Upper lobe of right lung (tissue), 1 donor: Measurements from ENCODE around the gene SLC25A2. TPM values are rescaled to one million over a fixed set of nuclear protein-coding genes. Genes with fewer than 3 reads are reported as not detected.

Experiments
- ATAC-seq: fragments of 200-7000 bp; cut with Tn5 transposase; one replicate; pipeline ENCODE4 v1.9.1; 2020; ENCODE audit warnings: mild to moderate bottlenecking, moderate library complexity
- DNase-seq: peaks from one replicate; pipeline ENCODE4 v3.0.0-alpha.2; 2020
- H3K27ac ChIP-seq: fragments of 200-600 bp; one replicate; pipeline ENCODE4 v1.8.0; 2022
- H3K27me3 ChIP-seq: fragments of 200-600 bp; one replicate; pipeline ENCODE4 v1.8.0; 2022; ENCODE audit warnings: mild to moderate bottlenecking
- H3K36me3 ChIP-seq: fragments of 200-600 bp; one replicate; pipeline ENCODE4 v1.8.0; 2022
- H3K4me1 ChIP-seq: fragments of 200-600 bp; one replicate; pipeline ENCODE4 v1.8.0; 2022
- H3K4me3 ChIP-seq: fragments of 200-600 bp; one replicate; pipeline ENCODE4 v1.8.0; 2022; ENCODE audit warnings: mild to moderate bottlenecking
- H3K9me3 ChIP-seq: fragments of 200-600 bp; one replicate; pipeline ENCODE4 v1.8.0; 2022
- intact Hi-C: fragments of 100-400 bp; cut with DNase I; formaldehyde crosslinking; loops from one replicate; pipeline ENCODE4 v1.11.0; 2022
- total RNA-seq: library from RNA; stranded (reverse); fragmentation: NEBNext Ultra II Directional; extraction: Animal tissue kit (Norgen Biotek cat#: 25700); gene quantifications from one replicate; pipeline ENCODE4 v1.2.1, GENCODE V29; 2021
- TF ChIP-seq, protein P1 (sequence below): fragments of 200-600 bp; IDR thresholded peaks from one replicate; pipeline ENCODE4 v1.8.0; 2022; ENCODE audit warnings: antibody characterized with exemption
- donor health status: DM: no; HTN: yes; CAD: no; lungs with severe emphysema.

The SLC25A2 gene
- total RNA-seq, 1 donor from 2014 or later: 0.64 TPM

GRCh38 chr5:141328231-141328630, 24.4 kb upstream of the SLC25A2 start:
- H3K27me3 ChIP-seq: peaks cover 7% of the 10 kb centered on the region
- no peaks in the 10 kb centered on the region for H3K4me1 ChIP-seq
- H3K9me3 ChIP-seq: no peaks in the 10 kb centered on the region
- no peak for DNase-seq
- no peak for ATAC-seq
- intact Hi-C loops: no loop called here
- no peaks in the 10 kb centered on the region for H3K36me3 ChIP-seq
- H3K27ac ChIP-seq: no peak overlapping the region
- TF ChIP-seq, protein P1, sequence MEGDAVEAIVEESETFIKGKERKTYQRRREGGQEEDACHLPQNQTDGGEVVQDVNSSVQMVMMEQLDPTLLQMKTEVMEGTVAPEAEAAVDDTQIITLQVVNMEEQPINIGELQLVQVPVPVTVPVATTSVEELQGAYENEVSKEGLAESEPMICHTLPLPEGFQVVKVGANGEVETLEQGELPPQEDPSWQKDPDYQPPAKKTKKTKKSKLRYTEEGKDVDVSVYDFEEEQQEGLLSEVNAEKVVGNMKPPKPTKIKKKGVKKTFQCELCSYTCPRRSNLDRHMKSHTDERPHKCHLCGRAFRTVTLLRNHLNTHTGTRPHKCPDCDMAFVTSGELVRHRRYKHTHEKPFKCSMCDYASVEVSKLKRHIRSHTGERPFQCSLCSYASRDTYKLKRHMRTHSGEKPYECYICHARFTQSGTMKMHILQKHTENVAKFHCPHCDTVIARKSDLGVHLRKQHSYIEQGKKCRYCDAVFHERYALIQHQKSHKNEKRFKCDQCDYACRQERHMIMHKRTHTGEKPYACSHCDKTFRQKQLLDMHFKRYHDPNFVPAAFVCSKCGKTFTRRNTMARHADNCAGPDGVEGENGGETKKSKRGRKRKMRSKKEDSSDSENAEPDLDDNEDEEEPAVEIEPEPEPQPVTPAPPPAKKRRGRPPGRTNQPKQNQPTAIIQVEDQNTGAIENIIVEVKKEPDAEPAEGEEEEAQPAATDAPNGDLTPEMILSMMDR: no peak
- no peak overlapping the region for H3K4me3 ChIP-seq

- ATAC-seq (peak; percentile 90), DNase-seq (peak; percentile 73)
- TF ChIP-seq, protein P1: peak; percentile 47
- H3K4me3 ChIP-seq: peak overlapping the region; percentile 43
- peaks cover 3% of the 10 kb centered on the region for H3K27me3 ChIP-seq
- H3K27ac ChIP-seq: no peak overlapping the region
- H3K4me1 ChIP-seq: no peaks in the 10 kb centered on the region
- no peaks in the 10 kb centered on the region for H3K36me3 ChIP-seq
- H3K9me3 ChIP-seq: peaks cover 2% of the 10 kb centered on the region
- intact Hi-C loops: no loop called here
These were observed 22.4 kb upstream of the SLC25A2 start for GRCh38 chr5:141326088-141326854.

DNA sequence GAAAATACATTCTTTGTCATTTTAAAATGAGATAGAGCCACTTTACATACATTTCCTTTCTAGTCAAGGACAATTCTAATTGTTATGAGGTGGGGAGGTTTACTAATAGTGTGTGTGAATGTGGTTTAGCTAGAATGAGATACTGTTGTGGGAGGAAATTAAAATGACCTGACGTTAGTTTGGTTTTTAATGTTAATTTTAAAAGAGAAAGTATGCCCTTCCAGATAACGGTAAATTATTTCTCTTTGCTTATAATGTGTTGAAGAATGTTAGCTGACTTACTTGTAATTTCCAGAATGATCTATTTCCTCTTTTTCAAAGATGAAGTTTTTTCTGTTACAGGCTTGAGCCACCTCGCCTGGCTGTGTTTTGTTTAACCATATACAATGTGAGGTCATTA, 18.4 kb upstream of the SLC25A2 start:
- Histone ChIP-seq H3K27ac (no peak overlapping the region), H3K36me3 (no peaks in the 10 kb centered on the region), H3K27me3 (no peaks in the 10 kb centered on the region), H3K4me1 (no peaks in the 10 kb centered on the region), H3K4me3 (no peak overlapping the region), H3K9me3 (peaks cover 30% of the 10 kb centered on the region)
- TF ChIP-seq, protein P1: no peak
- no peak for ATAC-seq
- intact Hi-C loops: no loop called here
- DNase-seq: no peak

- TF ChIP-seq, protein P1: peak; percentile 80
- Histone ChIP-seq H3K36me3 (no peaks in the 10 kb centered on the region), H3K27me3 (no peaks in the 10 kb centered on the region), H3K27ac (peak within 1 kb of the TSS; percentile 96), H3K4me1 (no peaks in the 10 kb centered on the region), H3K9me3 (peaks cover 48% of the 10 kb centered on the region), H3K4me3 (peak within 1 kb of the TSS; percentile 79)
- ATAC-seq (peak; percentile 99), DNase-seq (peak; percentile 97)
- intact Hi-C loops: no loop called here
These were observed 16.6 kb upstream of the SLC25A2 start, which contains the start of gene TAF7 for GRCh38 chr5:141320225-141321169. TAF7 (minus strand) TSS chr5:141320784; CDS start chr5:141320044, 740 bp downstream.

DNA sequence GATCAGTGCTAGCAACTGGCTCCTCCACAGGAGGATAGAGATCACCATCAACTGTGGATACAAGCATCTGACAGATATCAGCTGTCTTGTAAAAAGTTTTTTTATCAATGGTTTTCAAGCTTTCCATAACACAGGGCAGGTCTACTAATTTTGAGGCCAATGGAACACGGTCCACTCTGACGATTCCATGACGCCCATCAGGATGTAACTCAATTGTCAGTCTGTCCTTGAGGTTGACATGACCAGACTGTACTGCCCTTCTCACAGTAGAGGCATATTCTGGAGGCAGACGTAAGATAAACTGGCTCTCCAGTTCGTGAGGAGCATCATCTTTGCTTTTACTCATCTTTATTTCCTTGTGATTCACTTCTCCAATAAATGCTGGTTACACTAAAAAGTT, 15.8 kb upstream of the SLC25A2 start:
- TF ChIP-seq, protein P1: no peak
- Histone ChIP-seq H3K4me3 (peak overlapping the region; percentile 79), H3K36me3 (no peaks in the 10 kb centered on the region), H3K27ac (no peak overlapping the region), H3K4me1 (no peaks in the 10 kb centered on the region), H3K9me3 (peaks cover 56% of the 10 kb centered on the region), H3K27me3 (no peaks in the 10 kb centered on the region)
- intact Hi-C loops: no loop called here
- ATAC-seq: no peak
- no peak for DNase-seq
